GM12801 (cell line): ENCODE results near the gene MAML2.

Experiments used
- TF ChIP-seq, protein P1 (sequence below): IDR thresholded peaks from one replicate; pipeline ENCODE4 v1.5.1; 2011; ENCODE audit warnings: control low read depth; ENCODE audit not compliant: insufficient read length; ENCODE audit errors: extremely low read depth

MAML2 gene

DNA sequence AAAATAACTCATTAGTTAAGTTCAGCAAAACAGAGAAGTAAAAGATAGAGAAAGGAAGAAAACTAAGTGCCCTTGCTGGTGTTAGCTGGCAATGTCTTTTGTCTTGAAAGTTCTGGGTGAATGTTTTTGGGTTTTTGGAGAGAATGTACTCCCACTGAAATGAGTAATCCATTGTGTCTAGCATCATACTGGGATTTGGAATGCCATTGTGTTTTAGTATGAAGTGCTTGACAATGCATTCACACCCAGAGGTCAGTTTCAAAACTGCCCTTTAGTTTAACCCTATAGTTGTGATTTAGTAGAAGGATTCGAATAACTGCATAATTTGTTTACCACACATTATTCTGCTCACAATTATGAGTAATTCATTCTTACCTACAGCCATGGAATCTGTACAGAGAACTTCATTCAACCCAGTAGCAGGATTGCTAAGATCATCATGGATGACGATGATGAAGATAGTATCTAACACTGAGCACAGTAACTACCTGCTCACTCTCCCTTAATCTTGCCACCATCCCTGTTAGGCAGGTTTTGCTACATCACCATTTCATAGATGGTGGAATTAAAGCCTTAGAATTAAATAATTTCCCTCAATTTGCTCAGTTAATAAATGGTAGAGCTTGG, 33.9 kb downstream of the MAML2 start:
- TF ChIP-seq, protein P1, sequence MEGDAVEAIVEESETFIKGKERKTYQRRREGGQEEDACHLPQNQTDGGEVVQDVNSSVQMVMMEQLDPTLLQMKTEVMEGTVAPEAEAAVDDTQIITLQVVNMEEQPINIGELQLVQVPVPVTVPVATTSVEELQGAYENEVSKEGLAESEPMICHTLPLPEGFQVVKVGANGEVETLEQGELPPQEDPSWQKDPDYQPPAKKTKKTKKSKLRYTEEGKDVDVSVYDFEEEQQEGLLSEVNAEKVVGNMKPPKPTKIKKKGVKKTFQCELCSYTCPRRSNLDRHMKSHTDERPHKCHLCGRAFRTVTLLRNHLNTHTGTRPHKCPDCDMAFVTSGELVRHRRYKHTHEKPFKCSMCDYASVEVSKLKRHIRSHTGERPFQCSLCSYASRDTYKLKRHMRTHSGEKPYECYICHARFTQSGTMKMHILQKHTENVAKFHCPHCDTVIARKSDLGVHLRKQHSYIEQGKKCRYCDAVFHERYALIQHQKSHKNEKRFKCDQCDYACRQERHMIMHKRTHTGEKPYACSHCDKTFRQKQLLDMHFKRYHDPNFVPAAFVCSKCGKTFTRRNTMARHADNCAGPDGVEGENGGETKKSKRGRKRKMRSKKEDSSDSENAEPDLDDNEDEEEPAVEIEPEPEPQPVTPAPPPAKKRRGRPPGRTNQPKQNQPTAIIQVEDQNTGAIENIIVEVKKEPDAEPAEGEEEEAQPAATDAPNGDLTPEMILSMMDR = no peak

DNA sequence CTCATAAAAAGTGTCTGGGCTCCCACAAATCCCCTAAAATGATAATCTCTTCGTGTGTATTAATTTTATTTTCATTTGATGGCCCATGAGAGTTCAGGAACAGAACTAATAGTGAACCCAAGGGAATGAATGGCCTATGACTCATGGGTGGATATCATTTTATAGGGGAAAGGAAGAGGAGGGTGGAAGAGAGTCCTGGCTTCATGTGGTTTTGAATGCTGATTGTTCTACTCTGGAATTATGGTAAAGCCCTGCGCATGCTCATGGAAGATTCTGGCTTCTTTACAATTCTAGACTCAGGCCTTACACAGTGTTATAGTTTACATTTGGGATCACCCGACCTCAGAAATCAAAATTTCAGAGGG, 35.2 kb downstream of the MAML2 start:
- TF ChIP-seq, protein P1 = no peak

DNA sequence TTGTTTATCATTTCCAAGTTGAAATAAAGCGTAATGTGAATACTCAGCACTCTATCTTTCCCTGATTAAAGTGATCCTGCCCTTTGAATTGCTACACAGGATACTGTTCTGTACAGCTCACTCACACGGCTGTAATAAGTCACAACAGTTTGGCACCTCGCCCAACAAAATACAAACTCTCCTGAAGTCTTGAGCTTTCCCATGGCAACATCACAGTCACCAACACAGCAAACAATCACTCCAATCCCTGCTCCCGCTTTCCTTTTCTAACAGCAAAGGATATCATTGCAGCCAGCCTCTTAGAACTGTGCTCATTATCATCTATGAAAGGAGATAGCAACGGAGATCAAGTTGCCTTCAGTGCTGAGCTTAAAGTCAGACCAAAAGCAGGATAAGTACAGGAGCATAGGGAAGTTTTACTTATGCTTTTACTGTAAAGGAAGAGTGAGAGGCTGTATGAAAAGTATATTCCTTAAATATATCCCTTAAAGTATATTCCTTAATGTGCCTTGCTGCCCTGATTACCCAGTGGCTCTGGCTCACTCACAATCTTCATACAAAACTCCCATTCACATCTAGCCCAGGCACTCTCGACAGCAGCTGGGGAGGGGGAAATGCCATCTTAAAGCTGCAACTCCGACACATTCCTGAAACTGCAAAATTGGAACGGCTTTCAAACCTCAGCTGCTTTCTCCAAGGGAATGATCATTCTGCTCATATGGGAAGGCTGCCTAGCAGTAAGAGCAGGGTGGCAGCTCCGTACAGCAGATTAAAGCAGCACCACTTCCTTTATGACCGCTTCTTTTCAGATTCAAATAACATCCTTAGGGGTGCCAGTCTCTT, 35.8 kb downstream of the MAML2 start:
- TF ChIP-seq, protein P1 = no peak

DNA sequence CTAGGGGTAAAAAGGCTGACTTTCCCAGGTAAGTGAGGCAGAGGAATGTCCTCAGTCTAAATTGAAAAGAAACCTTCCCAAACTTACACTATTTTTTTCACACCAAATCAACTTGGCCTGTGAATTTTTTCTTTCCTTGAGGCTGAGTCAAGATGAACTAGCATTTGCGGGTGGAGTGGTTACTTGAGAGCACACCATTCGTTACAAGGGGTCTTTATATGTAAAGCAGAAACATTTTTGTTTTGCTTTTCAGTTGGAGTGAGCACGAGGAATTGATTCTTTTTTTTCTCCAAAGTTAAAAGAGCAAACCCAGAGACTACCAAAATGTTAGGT, 36.4 kb downstream of the MAML2 start:
- TF ChIP-seq, protein P1 = no peak

DNA sequence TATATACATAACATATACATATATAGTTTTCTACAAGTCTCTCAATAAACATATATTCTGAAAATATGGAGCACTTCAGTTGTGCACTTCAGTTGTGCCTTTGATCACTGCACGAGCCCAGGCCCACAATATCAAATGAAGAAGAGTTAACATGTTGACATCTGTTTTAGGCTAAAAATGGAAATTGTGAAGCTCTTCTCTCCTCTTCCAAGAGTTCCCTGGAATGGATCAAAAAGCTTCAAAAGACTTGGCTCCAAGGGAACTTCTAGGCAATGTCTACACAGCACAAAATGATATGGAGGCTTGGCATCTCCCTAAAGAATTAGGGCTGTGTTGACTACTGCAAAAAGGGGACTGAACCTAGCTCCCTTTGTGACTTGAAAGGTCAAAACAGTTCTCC, 36.9 kb downstream of the MAML2 start:
- TF ChIP-seq, protein P1 = no peak

DNA sequence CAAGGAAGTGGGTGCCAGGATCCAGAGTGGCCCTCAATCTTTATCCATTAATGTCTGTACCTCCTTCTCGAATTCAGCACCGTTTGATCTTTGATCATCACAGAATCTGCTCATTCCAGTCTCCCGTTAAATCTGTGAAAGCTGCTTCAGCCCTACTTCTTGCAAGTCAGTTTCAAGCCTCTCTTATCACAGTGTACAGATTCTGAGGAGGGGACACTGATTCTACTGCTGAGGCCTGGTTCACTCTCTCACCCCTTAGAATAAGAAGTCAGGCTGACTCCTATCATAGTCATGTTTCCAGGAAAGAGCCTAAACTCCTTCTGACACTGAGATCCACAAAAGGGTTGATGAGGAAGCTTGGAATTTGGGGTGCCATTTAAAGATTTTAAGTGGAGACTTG, 39.0 kb downstream of the MAML2 start:
- TF ChIP-seq, protein P1 = no peak

DNA sequence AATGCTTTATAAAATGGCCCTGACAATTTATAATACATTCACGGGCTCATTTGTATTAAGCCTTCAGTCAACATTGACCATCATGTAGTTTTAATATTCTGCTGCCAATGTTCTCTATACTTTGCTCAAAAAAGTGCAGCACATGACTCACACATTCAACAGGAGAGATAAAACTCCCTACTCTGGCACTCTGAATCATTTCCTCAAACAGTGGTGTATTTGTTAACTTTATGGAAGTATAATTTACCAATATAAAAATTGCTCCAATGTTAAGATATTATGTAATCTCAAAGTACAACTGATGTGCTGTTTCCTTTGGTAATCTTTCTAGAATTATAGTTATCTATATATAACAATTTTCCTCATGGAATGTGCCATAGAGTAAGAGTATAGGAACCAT, 39.9 kb downstream of the MAML2 start:
- TF ChIP-seq, protein P1 = no peak
